Activated T-cell treated with anti-CD3 and anti-CD28 coated beads for 4 hours (primary cell): Measurements from ENCODE around the gene NLRP12.
A peak's percentile ranks its signal among the peaks of the same experiment; 100 is the strongest.
"Not testable (repeated sequence)": the region's sequence is repeated elsewhere in the genome, so short reads cannot be mapped to it uniquely, and the experiment has no call there.

ENCODE experiments used
- DNase-seq: peaks from one replicate; pipeline ENCODE4 v3.0.0-alpha.2; 2020

NLRP12 gene

DNA sequence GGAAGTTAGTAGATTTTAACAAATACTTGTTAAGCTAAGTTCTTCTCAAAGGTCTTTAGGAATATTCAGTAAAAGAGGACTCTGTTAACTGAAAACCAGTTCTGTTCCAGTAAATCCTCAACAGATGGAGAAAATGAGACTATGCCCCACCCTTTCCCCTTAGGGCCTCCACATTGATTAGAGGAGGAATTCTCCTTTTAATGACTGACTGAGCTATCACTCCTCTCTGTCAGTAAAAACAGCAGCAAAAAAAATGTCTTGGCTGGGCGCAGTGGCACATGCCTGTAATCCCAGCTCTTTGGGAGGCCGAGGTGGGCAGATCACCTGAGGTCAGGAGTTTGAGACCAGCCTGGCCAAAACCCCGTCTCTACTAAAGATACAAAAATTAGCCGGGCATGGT lies 50.1 kb downstream of the NLRP12 start:
- no peak for DNase-seq

DNA sequence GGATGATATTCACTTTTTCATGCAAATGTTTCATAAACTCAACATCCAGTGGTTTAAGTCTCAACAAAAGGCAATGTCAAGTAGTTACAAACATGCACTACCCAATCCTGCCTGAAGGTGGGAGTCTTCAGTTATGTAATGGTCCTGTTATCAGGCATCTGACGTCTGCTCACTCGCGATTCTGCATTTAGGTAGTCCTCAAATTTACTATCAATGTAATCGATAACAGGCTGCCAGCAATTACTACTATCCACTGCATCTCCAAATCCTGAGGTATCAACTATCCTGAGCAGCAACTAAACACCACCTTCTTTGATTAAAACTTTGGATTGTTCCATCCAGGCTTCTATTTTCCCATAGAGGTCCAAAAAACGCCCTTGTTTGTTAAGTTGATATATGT lies 51.2 kb downstream of the NLRP12 start:
- peak; percentile 37 for DNase-seq

DNA sequence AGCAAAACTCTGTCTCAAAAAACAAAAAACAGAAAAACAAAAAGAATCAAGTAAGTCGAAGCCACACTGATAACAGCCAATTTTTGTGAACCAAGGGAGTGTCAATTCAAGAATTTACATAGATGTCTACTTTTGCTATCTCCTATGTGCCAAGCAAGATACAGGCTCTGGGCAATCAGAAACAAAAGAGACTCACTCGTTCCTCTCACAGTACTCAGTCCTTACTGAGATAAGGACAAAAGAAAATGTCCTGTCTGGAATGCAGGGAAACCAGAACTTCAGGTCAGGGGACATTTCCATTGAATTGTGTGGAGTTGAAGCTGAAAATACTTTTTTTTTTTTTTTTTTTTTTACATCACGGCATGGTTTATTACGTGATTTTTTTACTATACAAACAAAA lies 53.0 kb downstream of the NLRP12 start:
- no peak for DNase-seq

DNA sequence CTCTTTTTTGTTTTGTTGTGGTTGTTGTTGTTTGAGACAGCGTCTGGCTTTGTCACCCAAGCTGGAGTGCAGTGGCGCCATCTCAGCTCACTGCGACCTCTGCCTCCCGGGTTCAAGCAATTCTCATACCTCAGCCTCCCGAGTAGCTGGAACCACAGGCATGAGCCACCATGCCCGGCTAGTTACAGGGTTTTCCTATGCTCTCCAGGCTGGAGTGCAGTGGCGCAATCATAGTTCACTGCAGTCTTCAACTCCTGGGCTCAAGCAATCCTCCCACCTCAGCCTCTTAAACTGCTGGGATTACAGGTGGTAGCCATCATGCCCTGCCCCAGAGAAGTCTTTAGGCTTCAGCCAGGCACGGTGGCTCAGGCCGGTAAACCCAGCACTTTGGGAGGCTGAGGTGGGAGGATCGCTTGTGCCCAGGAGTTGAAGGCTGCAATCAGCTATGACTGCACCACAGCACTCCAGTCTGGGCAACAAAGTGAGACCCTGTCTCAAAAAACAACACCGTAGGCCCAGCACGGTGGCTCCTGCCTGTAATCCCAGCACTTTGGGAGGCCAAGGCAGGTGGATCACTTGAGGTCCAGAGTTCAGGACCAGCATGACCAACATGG lies 54.3 kb downstream of the NLRP12 start:
- not testable (repeated sequence) for DNase-seq

DNA sequence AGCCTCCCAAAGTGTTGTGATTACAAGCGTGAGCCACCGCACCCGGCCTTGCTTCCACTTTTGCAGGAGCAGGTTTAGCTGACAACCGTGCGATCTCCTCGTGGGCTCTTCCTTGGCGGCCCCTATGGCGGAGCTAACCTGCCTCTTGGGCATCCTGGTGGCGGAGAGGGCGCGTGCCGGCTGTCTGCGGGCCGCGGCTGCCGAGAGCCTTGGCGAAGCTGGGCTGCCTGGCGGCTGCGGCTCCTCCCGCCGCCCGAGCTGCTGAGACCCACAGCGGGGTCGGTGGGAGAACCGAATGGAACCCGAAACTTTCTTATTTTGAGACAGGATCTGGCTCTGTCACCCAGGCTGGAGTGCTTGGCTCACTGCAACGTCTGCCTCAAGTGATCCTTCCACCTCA lies 55.7 kb downstream of the NLRP12 start:
- DNase-seq = no peak

DNA sequence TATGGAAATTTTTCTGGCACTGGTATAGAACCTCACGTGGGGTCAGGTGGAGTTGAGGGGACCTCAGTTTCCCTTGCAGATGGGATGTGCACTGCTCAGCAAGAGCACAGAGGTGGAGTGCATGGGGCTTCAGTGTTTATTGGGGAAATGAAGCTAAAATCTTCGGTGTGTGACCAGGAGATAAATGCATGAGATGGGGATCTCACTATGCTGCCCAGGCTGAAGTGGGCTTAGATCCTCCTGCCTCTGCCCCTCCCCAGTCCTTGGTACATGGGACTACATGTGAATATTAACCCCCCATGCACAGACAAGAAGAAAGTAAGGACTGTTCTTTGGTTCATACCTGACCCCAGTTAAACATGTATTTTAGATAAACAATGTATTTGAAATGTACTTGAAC lies 65.1 kb downstream of the NLRP12 start:
- not testable (repeated sequence) for DNase-seq
